Stimulated activated CD4-positive, alpha-beta T cell treated with anti-CD3 and anti-CD28 coated beads, Interleukin-2, amount 100 ng/mL, for 48 hours (primary cell): Measurements from ENCODE around the gene POLG2.
"Not testable (repeated sequence)": the region's sequence is repeated elsewhere in the genome, so short reads cannot be mapped to it uniquely, and the experiment has no call there.

Source experiments
- DNase-seq, 2 donors: peaks; one replicate each; pipeline ENCODE4 v3.0.0-alpha.2; 2020

The POLG2 gene

DNA sequence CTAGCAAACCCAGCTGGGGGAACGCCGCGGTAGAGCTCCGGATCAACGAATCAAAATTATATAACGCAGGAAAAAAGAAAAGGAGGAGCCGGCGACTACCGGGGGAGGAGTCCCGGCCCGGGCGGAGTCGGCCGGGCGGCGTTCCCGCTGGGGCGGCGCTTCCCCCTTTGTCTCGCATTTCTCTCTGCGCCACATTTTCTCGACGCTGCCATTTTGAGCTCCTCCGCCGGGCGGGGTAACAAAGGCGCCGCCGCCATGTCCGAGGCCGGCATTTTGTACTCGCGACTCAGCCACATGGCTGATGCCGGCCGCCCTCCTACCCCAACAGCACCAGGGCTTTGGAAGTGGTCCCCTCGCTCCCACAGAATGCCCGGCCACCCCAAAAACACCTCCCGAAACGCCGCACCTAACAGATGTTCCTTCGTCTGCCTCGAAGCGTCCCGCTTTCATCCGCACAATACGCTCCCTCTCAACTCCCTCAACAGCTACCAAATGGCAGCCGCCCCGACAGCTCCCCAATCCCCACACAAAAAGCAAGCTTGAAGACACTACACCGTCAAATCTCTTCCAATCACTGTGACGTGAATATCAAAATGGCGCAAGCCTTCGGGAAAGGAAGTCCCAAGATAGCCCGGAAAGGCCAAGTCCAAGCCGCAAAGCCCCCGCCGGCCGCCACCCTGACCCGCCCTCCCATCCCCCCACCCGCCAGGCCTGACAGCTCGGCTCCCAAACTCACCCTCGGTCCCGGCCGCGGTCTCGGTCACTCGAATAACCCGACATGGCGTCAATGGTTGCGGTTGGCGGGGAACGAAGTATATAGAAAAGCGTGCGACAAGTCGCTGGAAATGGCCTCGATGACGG lies 8.7 kb upstream of the POLG2 start:
- peak; percentile 74 to 76 for DNase-seq

DNA sequence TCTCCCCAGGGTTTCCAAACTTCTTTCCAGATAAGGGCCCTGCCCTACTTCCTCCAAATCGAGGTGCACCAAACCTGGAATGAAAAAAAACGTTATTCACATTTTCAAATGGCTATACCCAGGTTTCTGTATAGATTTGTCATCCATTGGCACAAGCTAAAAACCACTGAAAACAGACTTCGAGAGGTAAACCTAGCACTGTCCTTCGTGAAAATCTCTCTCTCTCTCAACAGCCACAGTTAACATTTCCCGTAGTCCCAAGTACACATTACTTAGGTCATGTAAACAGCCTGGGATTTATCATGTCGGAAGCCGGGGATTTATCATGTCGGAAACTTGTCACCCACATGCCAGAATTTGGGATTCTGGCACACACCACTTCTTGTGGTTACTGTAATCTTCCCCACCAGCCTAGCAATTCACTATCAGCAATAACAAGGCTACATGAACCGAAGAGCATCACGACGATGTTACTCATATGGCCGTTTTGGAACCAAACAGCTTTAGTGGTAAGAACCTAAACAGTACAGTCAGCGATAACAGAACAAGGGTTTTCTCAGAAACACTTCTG lies 8.0 kb upstream of the POLG2 start:
- no peak for DNase-seq

DNA sequence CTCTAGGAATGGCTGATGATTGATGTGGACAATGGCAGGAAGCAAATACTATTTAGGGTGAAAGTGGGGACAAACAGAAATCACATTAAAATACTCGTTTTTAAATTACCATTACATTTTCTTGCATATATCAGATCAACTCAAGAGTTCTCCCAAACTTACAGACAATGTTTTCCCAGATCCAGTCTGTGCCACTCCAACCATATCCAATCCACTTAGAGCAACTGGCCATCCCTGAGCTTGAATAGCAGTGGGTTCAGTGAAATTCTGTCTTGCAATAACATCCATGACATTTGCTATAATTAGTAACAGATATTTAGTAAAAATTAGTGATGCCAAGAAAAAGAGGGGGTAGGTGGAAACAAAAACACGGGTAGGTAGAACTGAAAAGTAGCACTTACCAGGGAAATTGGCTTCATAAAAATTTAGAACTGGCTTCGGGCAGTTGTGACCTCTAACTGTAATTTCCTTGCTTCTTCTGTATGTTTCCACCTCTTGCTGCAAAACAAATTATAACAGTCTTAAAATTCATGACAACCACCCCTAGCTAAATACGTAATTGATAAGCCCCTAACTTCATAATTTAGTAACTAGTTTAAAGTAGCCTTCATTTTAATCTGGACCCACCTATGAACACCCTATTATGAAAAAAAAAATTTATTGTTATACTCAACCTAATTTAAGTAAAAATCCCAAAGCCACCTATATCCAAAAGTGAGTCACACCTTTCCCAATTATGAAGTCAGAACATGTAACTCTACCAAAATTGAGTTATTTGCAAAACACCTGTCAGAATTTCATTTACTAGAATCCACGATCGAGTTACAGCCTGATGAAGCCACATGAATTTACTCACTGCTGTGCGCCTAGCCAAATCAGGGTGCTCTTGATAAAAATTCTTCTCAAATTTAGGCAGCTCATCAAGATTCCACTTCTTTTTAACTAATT lies 7.2 kb upstream of the POLG2 start:
- no peak for DNase-seq

DNA sequence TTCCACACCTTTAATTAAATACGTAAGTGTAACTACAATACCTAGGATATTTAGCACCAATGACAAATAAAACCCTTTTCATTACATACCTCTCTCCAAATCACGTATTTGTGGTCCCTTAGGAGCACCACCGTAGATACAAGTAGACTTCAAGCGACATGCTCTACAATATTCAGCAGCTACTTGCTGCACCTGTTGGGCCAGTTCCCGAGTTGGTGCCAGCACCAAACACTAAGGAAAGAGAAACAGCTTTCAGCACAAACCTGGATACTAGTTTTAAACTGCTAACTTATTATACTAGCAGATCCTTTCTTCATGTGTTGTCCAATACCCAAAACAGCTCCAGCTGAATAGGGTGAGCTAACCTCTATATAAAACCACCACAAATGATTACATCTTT lies 6.5 kb upstream of the POLG2 start:
- DNase-seq: no peak

DNA sequence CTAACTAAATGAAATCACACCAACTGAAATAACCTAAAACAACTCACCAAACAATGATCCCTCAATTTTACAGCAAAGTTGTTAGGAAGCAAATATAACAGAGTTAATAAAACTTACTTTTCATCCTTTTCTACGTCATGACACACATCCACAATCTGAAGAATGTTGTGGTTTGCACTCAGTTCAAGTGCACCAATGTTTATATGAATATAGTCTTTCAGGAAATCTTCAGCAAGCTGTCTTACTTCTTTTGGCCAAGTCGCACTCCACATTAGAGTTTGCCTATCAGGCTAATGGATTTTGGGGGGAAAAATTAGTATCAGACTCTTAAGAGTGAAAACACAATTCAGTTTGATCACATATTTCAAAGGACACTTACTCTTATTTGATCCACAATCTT lies 6.0 kb upstream of the POLG2 start:
- DNase-seq: no peak

- no peak for DNase-seq
These were observed 5.2 kb upstream of the POLG2 start for GRCh38 chr17:64502021-64502420.

DNA sequence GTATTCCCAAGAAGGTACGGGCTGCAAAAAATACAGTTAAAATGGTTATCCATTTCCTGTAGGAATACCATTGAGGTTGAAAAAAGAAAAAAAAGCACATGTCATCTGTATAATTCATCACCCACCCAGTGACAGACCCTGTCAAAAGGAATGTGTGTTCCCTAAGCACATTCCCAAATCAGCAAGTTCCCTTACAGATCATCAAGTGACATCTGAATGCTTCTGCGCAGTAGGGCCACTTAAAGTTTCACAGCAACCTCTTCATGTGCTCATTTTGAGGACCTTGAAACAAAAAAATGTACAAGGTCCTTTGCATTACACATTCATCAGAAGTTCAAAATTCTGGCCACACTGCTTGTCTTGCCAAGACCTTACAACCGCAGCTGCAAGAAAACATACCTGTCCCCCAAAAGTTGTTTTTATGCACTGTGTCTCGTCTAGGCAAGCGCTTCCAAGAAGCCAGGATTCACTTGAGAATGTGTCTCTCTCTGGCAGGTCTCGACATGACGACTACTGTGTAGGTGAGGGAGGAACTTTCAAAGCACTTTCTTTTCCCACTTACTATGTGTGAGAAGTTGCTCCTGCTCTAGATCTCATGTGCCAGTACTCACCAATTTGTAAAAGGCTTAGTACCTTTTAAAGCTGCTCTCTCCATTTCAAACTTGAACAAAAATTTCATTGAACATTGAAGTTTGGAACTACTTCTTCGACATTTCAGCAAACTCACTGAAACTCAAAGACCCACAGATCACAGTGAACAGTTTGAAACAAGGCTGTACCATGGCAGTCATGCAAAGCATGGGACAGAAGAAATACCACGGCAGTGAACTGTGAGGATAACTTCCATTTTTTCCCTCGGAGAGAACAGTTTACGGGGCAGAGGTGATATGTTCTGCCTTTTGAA lies 4.3 kb upstream of the POLG2 start:
- no peak for DNase-seq

DNA sequence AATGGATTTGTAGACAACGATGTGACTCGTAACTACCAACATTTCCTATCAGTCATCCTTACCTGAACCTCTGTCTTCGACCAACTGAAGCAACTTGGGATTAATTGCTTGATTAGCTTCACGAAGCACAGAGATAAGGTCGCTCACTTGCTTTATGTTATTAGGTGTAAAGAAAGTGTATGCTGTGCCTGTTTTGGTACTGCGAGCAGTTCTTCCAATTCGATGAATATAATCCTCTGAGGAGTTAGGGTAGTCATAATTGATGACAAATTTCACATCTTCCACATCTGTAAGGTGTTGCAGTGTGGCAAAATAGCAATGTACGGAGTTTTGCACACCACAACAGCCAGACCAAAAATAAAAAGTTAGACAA lies 3.6 kb upstream of the POLG2 start:
- DNase-seq: no peak

DNA sequence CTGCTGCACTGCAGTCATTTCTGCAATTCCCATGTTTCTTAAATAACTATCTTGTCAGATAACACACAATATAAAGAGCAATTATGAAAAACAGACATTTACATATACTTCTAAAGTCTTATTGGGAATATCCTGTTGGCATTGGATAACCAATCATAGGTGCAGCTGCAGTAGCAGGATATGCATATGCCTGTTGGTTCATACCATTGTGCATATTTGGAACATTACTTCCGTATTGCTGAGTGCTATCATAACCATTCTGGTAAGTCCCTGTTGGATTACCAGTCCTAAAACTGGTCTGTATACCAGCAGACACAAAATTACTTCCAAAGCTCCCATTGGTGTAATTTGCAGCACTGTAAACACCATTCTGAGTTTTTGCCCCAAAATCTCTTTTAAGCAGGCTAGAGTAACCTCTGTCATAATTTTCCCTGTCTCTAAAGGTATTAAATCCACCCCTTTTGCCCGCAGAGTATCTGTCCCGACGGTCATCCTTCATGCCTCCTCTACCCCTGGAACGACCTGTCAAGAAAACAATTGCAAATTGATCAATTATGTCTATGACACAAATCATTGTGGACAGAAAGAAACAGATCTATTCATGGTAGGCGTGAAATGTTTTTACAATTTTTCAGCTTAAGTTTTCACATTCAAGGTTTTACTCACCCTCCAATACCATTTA lies 3.1 kb upstream of the POLG2 start:
- DNase-seq: no peak

GRCh38 chr17:64498308-64499203 lies 1.7 kb upstream of the POLG2 start:
- no peak for DNase-seq

GRCh38 chr17:64497565-64498035 lies 746 bp upstream of the POLG2 start:
- peak in 1 of 2 donors; percentile 39 for DNase-seq

- no peak for DNase-seq
These were observed 487 bp downstream of the POLG2 start for GRCh38 chr17:64496348-64496785.

DNA sequence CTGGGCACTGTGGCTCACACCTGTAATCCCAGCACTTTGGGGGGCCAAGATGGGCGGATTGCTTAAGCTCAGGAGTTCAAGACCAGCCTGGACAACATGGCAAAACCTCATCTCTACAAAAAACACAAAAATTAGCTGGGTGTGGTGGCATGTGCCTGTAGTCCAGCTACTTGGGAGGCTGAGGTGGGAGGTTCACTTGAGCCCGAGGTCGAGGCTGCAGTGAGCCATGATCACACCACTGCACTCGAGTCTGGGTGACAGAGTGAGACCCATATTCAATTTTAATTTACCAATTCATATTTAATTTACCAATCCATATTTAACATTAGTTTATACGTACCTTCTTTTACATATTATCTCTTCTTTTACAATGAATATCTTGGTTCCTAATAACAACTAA lies 1.6 kb downstream of the POLG2 start:
- not testable (repeated sequence) for DNase-seq

GRCh38 chr17:64494121-64494520 lies 2.7 kb downstream of the POLG2 start:
- DNase-seq: no peak

DNA sequence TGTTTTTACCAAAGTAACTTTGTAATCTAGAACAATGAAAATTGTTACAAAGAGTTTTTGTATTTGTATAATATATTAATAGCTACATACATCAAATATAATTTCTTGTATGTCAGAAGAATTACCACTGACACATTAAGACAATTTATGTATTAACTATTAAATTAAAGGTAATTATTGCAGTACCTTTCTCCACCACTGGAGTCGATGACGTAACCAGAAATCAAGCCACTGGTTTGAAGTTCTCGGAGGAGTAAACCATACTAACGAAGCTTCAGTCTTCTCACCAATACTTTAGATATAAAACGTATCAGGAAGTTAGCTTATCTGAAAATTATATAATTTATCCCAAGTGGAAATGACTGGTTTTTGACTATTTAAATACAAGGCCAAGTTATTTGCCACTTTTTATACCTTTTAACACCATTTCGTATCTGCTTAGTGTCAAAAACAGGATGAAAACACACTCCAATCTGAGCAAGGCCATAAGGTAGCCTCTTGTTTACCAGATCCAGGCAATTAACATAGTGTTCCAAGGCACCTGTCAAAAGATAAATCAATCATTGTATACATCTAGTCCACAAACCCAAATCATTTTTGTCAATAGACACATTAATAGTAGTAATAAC lies 4.3 kb downstream of the POLG2 start:
- DNase-seq: no peak

DNA sequence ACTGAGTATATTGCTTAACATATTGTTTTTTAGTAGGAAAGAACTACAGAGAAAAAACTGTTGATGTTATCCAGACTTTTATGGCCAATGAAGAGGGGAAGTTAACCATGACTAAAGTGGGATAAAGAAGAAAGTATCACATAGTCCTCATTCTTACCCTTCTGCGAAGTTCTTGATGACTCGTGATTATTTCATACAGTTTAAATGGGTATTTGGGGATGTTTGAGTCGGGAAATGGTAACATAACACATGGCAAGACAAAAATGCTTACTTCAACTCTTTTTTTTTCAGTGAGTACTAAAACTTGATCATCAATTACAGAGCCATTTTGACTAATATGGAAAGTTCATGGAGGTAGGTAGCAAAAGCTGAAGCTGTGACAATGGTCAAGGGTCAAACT lies 4.9 kb downstream of the POLG2 start:
- DNase-seq: no peak

GRCh38 chr17:64491034-64491860 lies 5.6 kb downstream of the POLG2 start:
- peak; percentile 42 to 47 for DNase-seq

- DNase-seq: no peak
These were observed 8.6 kb downstream of the POLG2 start for GRCh38 chr17:64488301-64488700.

GRCh38 chr17:64484380-64484779 lies 12.5 kb downstream of the POLG2 start:
- DNase-seq: no peak
